Measurements from ENCODE around the gene EPHB6.

The EPHB6 gene

GRCh38 chr7:142854372-142855113 is at the start of gene EPHB6:
Gene EPHB6 (plus strand): TSS chr7:142855076. CDS start chr7:142863228, 8,152 bp downstream.
- no peak within 1 kb of the TSS for H3K27ac ChIP-seq
- DNase-seq (ENCODE audit: low read depth, low spot score): no peak

- no peak overlapping the region for H3K27ac ChIP-seq
- no peak for DNase-seq (ENCODE audit: low read depth, low spot score)
Measured at GRCh38 chr7:142805350-142806021, 49.4 kb upstream of the EPHB6 start.

- no peak for DNase-seq (ENCODE audit: low read depth, low spot score)
- H3K27ac ChIP-seq: no peak overlapping the region
Measured at GRCh38 chr7:142806022-142806356, 48.9 kb upstream of the EPHB6 start.

GRCh38 chr7:142806957-142807356 is 47.9 kb upstream of the EPHB6 start:
- DNase-seq (ENCODE audit: low read depth, low spot score): no peak
- H3K27ac ChIP-seq: no peak overlapping the region

GRCh38 chr7:142807855-142808460 is 46.9 kb upstream of the EPHB6 start:
- no peak for DNase-seq (ENCODE audit: low read depth, low spot score)
- H3K27ac ChIP-seq: no peak overlapping the region

- no peak for DNase-seq (ENCODE audit: low read depth, low spot score)
- H3K27ac ChIP-seq: no peak overlapping the region
Measured at GRCh38 chr7:142808461-142808801, 46.4 kb upstream of the EPHB6 start.

- H3K27ac ChIP-seq: no peak overlapping the region
- DNase-seq (ENCODE audit: low read depth, low spot score): no peak
Measured at GRCh38 chr7:142808802-142809583, 45.9 kb upstream of the EPHB6 start.

- no peak overlapping the region for H3K27ac ChIP-seq
- DNase-seq (ENCODE audit: low read depth, low spot score): no peak
Measured at GRCh38 chr7:142809671-142810070, 45.2 kb upstream of the EPHB6 start.

- no peak for DNase-seq (ENCODE audit: low read depth, low spot score)
- H3K27ac ChIP-seq: no peak overlapping the region
Measured at GRCh38 chr7:142811154-142811737, 43.6 kb upstream of the EPHB6 start.

GRCh38 chr7:142812437-142813215 is 42.2 kb upstream of the EPHB6 start:
- no peak overlapping the region for H3K27ac ChIP-seq
- no peak for DNase-seq (ENCODE audit: low read depth, low spot score)

- no peak overlapping the region for H3K27ac ChIP-seq
- peak; percentile 65 for DNase-seq (ENCODE audit: low read depth, low spot score)
Measured at GRCh38 chr7:142813226-142813625, 41.6 kb upstream of the EPHB6 start.

GRCh38 chr7:142813699-142814098 is 41.2 kb upstream of the EPHB6 start:
- no peak overlapping the region for H3K27ac ChIP-seq
- DNase-seq (ENCODE audit: low read depth, low spot score): no peak

- no peak overlapping the region for H3K27ac ChIP-seq
- DNase-seq (ENCODE audit: low read depth, low spot score): no peak
Measured at GRCh38 chr7:142814451-142814850, 40.4 kb upstream of the EPHB6 start.

- DNase-seq (ENCODE audit: low read depth, low spot score): no peak
- H3K27ac ChIP-seq: no peak overlapping the region
Measured at GRCh38 chr7:142815134-142815533, 39.7 kb upstream of the EPHB6 start.

GRCh38 chr7:142817506-142817905 is 37.4 kb upstream of the EPHB6 start:
- H3K27ac ChIP-seq: no peak overlapping the region
- DNase-seq (ENCODE audit: low read depth, low spot score): no peak

- no peak overlapping the region for H3K27ac ChIP-seq
- DNase-seq (ENCODE audit: low read depth, low spot score): no peak
Measured at GRCh38 chr7:142819530-142819929, 35.3 kb upstream of the EPHB6 start.

GRCh38 chr7:142822714-142823113 is 32.2 kb upstream of the EPHB6 start:
- H3K27ac ChIP-seq: no peak overlapping the region
- DNase-seq (ENCODE audit: low read depth, low spot score): no peak

GRCh38 chr7:142827951-142828500 is 26.9 kb upstream of the EPHB6 start:
- no peak overlapping the region for H3K27ac ChIP-seq
- no peak for DNase-seq (ENCODE audit: low read depth, low spot score)

GRCh38 chr7:142832417-142832816 is 22.5 kb upstream of the EPHB6 start:
- H3K27ac ChIP-seq: no peak overlapping the region
- no peak for DNase-seq (ENCODE audit: low read depth, low spot score)

Data from epithelial cell of prostate (primary cell).